Panc1 (cell line): Measurements from ENCODE around the gene SPATA1. TPM values are rescaled to one million over a fixed set of nuclear protein-coding genes. Genes with fewer than 3 reads are reported as not detected.

Experiments
- ATAC-seq: fragments of 200-7000 bp; cut with Tn5 transposase; 2 replicates; pipeline ENCODE4 v1.9.1; 2020; ENCODE audit warnings: mild to moderate bottlenecking, moderate library complexity
- BruUV-seq: library from RNA; stranded (reverse); fragments of 400-500 nt; replicated peaks from 2 replicates; lab custom pipeline; 2021; lab: Mats Ljungman, UMichigan
- CTCF ChIA-PET: fragments of 300-600 bp; sonication (Branson Sonifier 250); formaldehyde crosslinking; loops from one replicate; lab custom pipeline; 2022; ENCODE audit warnings: antibody characterized with exemption; lab: Charles Lee
- POLR2A ChIA-PET: fragments of 300-600 bp; sonication (Branson Sonifier 250); formaldehyde crosslinking; loops from one replicate; lab custom pipeline; 2022; ENCODE audit warnings: antibody characterized with exemption; lab: Charles Lee
- DNase-seq: peaks from one replicate; pipeline ENCODE4 v3.0.0-alpha.2; 2010; ENCODE audit warnings: low read depth, low spot score
- H3K27ac ChIP-seq: 2 replicates; pipeline ENCODE4 v1.5.1; 2011; ENCODE audit warnings: mild to moderate bottlenecking, low read length, inconsistent platforms
- H3K27me3 ChIP-seq: fragments of 200-500 bp; sonication (Bioruptor generic); 2 replicates; pipeline ENCODE4 v1.6.0; 2014; ENCODE audit warnings: low read length, inconsistent platforms; ENCODE audit not compliant: control insufficient read depth, insufficient read depth
- H3K36me3 ChIP-seq: fragments of 200-500 bp; sonication (Bioruptor generic); 2 replicates; pipeline ENCODE4 v1.5.1; 2014; ENCODE audit warnings: inconsistent platforms, mild to moderate bottlenecking, low read length, moderate library complexity; ENCODE audit not compliant: control insufficient read depth, insufficient read depth
- H3K4me1 ChIP-seq: 2 replicates; pipeline ENCODE4 v1.5.1; 2011; ENCODE audit warnings: inconsistent platforms, mild to moderate bottlenecking, low read length, moderate library complexity; ENCODE audit not compliant: control insufficient read depth, insufficient read depth
- H3K4me3 ChIP-seq, 2 experiments: 2 replicates each; pipeline ENCODE4 v1.5.1; 2011 to 2012; ENCODE audit warnings: low read depth in 2 of 2, low read length in 2 of 2, mild to moderate bottlenecking in 2 of 2, inconsistent platforms in 1 of 2, moderate library complexity in 1 of 2
- H3K9me3 ChIP-seq: fragments of 200-500 bp; sonication (Bioruptor generic); 2 replicates; pipeline ENCODE4 v1.5.1; 2014; ENCODE audit warnings: low read depth, mild to moderate bottlenecking, inconsistent platforms, low read length, moderate library complexity; ENCODE audit not compliant: control insufficient read depth, insufficient read depth
- CTCF ChIP-seq: fragments of 450-650 bp; IDR thresholded peaks from 2 replicates; pipeline ENCODE4 v1.5.1; 2017; ENCODE audit warnings: mild to moderate bottlenecking
- POLR2AphosphoS5 ChIP-seq: IDR thresholded peaks from 2 replicates; pipeline ENCODE4 v1.6.1; 2012; ENCODE audit warnings: mild to moderate bottlenecking, low read depth, low read length, moderate library complexity
- SIN3A ChIP-seq: IDR thresholded peaks from 2 replicates; pipeline ENCODE4 v1.6.1; 2012; ENCODE audit warnings: low read depth, mild to moderate bottlenecking, low read length, moderate library complexity, borderline replicate concordance; ENCODE audit not compliant: insufficient read depth
- TCF7L2 ChIP-seq: IDR thresholded peaks from 2 replicates; pipeline ENCODE4 v1.6.1; 2011; ENCODE audit warnings: mild to moderate bottlenecking, low read depth, low read length, inconsistent platforms
- in situ Hi-C: cut with HindIII; loops from 2 replicates; pipeline ENCODE4 v1.10.0; 2016; ENCODE audit warnings: low sequenced_read_pairs, low pct_unique_long_range_greater_than_20kb
- intact Hi-C: fragments of 100-400 bp; cut with micrococcal nuclease; formaldehyde crosslinking; loops from one replicate; pipeline ENCODE4 v1.10.0; 2022; ENCODE audit not compliant: unreplicated experiment
- total RNA-seq: library from RNA; stranded (reverse); gene quantifications from one replicate; pipeline ENCODE4 v1.2.1, GENCODE V29; 2021; ENCODE audit not compliant: unreplicated experiment
- TF ChIP-seq, protein P1 (sequence below), 2 experiments: IDR thresholded peaks; 2 replicates each; pipeline ENCODE4 v1.6.1; 2011 to 2012; ENCODE audit warnings: low read depth in 2 of 2, control low read depth in 1 of 2, low read length in 1 of 2, mild to moderate bottlenecking in 1 of 2, moderate library complexity in 1 of 2; ENCODE audit not compliant: insufficient read depth in 1 of 2

Gene SPATA1
- total RNA-seq, 1 experiment from 2014 or later, result 5.0 TPM

GRCh38 chr1:84611091-84611490 is 104.9 kb downstream of the SPATA1 start:
- H3K27me3 ChIP-seq, result no peaks in the 10 kb centered on the region
- intact Hi-C loops (no loop called here), in situ Hi-C loops (loop anchor here (25.0 kb wide), 1 partner anchor 699 kb away; no protein-coding TSS in a partner anchor)
- no peak for ATAC-seq
- DNase-seq, result no peak
- H3K27ac ChIP-seq, result no peak overlapping the region
- H3K4me3 ChIP-seq, result no peak overlapping the region
- H3K4me1 ChIP-seq, result 0 out of 2 replicates have a peak, but pooled peaks cover 4% of the 10 kb centered on the region
- ChIA-PET CTCF (interaction anchor here (0.7 kb wide), 1 partner anchor 8 kb away, joined by 4 read pairs; no protein-coding TSS in a partner anchor), POLR2A (interaction anchor here (0.6 to 0.7 kb wide), 3 partner anchors 160 to 531 kb away, joined by 3 to 9 read pairs (median 4); no protein-coding TSS in a partner anchor)
- TF ChIP-seq, protein P1, sequence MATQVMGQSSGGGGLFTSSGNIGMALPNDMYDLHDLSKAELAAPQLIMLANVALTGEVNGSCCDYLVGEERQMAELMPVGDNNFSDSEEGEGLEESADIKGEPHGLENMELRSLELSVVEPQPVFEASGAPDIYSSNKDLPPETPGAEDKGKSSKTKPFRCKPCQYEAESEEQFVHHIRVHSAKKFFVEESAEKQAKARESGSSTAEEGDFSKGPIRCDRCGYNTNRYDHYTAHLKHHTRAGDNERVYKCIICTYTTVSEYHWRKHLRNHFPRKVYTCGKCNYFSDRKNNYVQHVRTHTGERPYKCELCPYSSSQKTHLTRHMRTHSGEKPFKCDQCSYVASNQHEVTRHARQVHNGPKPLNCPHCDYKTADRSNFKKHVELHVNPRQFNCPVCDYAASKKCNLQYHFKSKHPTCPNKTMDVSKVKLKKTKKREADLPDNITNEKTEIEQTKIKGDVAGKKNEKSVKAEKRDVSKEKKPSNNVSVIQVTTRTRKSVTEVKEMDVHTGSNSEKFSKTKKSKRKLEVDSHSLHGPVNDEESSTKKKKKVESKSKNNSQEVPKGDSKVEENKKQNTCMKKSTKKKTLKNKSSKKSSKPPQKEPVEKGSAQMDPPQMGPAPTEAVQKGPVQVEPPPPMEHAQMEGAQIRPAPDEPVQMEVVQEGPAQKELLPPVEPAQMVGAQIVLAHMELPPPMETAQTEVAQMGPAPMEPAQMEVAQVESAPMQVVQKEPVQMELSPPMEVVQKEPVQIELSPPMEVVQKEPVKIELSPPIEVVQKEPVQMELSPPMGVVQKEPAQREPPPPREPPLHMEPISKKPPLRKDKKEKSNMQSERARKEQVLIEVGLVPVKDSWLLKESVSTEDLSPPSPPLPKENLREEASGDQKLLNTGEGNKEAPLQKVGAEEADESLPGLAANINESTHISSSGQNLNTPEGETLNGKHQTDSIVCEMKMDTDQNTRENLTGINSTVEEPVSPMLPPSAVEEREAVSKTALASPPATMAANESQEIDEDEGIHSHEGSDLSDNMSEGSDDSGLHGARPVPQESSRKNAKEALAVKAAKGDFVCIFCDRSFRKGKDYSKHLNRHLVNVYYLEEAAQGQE (IDR thresholded peaks at IDR 0.05; ENCODE audit: insufficient read depth in 1 of 2, low read depth in 2 of 2, low read length in 1 of 2), result no peak
- TF ChIP-seq CTCF, result no peak
- TF ChIP-seq POLR2AphosphoS5, result no peak
- TF ChIP-seq SIN3A, result no peak
- no peak for TF ChIP-seq TCF7L2
- H3K9me3 ChIP-seq, result peaks cover 27% of the 10 kb centered on the region; the same call in 1 of the 2 replicates
- H3K36me3 ChIP-seq, result no peaks in the 10 kb centered on the region
- BruUV-seq, result no TSS peak

DNA sequence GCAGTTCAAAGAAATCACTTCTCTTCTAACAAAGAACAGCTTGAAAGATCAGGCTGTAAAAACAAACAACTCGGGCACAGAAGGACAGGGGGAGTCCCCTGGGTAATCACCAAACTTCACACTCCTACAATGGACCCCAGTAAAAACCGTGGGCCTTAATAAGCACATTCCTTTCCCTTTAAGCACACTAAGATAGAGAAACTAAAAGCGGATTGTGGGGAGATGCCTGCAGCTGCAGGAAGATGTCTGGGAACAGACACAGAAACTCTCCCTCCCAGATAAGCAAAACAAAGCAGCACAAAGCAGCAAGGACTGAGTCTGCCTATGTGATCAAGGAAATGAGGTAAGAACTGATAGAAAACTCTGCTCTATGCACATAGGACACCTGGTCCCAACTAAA is 105.6 kb downstream of the SPATA1 start:
- no peak for ATAC-seq
- ChIA-PET CTCF (no interaction called here), POLR2A (interaction anchor here (0.6 to 0.7 kb wide), 2 partner anchors 159 to 221 kb away, joined by 4 to 9 read pairs; no protein-coding TSS in a partner anchor)
- no TSS peak for BruUV-seq
- in situ Hi-C loops (loop anchor here (25.0 kb wide), 1 partner anchor 699 kb away; no protein-coding TSS in a partner anchor), intact Hi-C loops (no loop called here)
- Histone ChIP-seq H3K27me3 (no peaks in the 10 kb centered on the region), H3K9me3 (peaks cover 27% of the 10 kb centered on the region; the same call in 1 of the 2 replicates), H3K4me3 (no peak overlapping the region), H3K4me1 (no peaks in the 10 kb centered on the region), H3K36me3 (no peaks in the 10 kb centered on the region), H3K27ac (no peak overlapping the region)
- no peak for DNase-seq
- no peak for TF ChIP-seq POLR2AphosphoS5

DNA sequence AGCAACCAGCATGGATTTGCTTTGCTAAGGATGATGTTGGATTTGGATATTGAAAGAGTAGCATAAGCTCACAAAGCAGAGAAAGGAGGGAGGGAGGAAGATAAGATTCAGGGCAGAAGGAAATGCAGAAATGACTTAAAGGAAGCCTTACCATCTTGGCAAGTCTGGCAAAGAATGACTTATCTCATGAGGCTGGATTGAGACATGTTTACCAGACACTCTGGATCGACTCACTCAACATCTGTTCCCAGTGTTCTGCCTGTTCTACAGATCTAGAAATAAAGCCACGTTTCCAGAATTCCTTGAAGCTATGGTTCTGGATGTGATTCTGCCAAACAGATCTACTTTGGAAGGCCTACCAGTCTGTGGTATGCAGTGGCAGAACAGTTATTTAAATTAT is 106.8 kb downstream of the SPATA1 start:
- Histone ChIP-seq H3K9me3 (peaks cover 27% of the 10 kb centered on the region; the same call in 1 of the 2 replicates), H3K27me3 (no peaks in the 10 kb centered on the region), H3K36me3 (no peaks in the 10 kb centered on the region), H3K27ac (no peak overlapping the region), H3K4me1 (no peaks in the 10 kb centered on the region), H3K4me3 (no peak overlapping the region)
- CTCF ChIA-PET, result no interaction called here
- no TSS peak for BruUV-seq
- TF ChIP-seq POLR2AphosphoS5, result no peak
- intact Hi-C loops (no loop called here), in situ Hi-C loops (loop anchor here (25.0 kb wide), 1 partner anchor 701 kb away; no protein-coding TSS in a partner anchor)
- ATAC-seq (no peak), DNase-seq (no peak)
- POLR2A ChIA-PET, result no interaction called here
